Smooth muscle cell (in vitro differentiated cells): ENCODE data around the gene POU2F3. TPM values are rescaled to one million over a fixed set of nuclear protein-coding genes. Genes with fewer than 3 reads are reported as not detected.

Experiments used
- DNase-seq: peaks from one replicate; lab custom pipeline; 2025; ENCODE audit not compliant: unreplicated experiment; lab: John Stamatoyannopoulos, UW
- H2AFZ ChIP-seq: fragments of 200-600 bp; sonication (generic); 2 replicates; pipeline ENCODE4 v1.6.0; 2016; ENCODE audit warnings: antibody characterized with exemption, low read depth, mild to moderate bottlenecking
- H3F3A ChIP-seq: fragments of 200-600 bp; sonication (generic); 2 replicates; pipeline ENCODE4 v1.6.0; 2017; ENCODE audit warnings: antibody characterized with exemption, low read depth
- H3K27ac ChIP-seq: fragments of 200-600 bp; sonication (generic); 2 replicates; pipeline ENCODE4 v1.5.1; 2016; ENCODE audit warnings: low read depth, mild to moderate bottlenecking
- H3K27me3 ChIP-seq: fragments of 200-600 bp; sonication (generic); 2 replicates; pipeline ENCODE4 v1.6.1; 2016; ENCODE audit warnings: low read depth, mild to moderate bottlenecking
- H3K36me3 ChIP-seq: fragments of 200-600 bp; sonication (generic); 2 replicates; pipeline ENCODE4 v1.5.1; 2016; ENCODE audit warnings: low read depth
- H3K4me1 ChIP-seq: fragments of 200-600 bp; sonication (generic); 2 replicates; pipeline ENCODE4 v1.5.1; 2016; ENCODE audit warnings: low read depth
- H3K4me2 ChIP-seq: fragments of 200-600 bp; sonication (generic); 2 replicates; pipeline ENCODE4 v1.6.0; 2016; ENCODE audit warnings: mild to moderate bottlenecking
- H3K4me3 ChIP-seq: fragments of 200-600 bp; sonication (generic); 2 replicates; pipeline ENCODE4 v1.5.1; 2016; ENCODE audit warnings: mild to moderate bottlenecking
- H3K79me2 ChIP-seq: fragments of 200-600 bp; sonication (generic); 2 replicates; pipeline ENCODE4 v1.6.0; 2016; ENCODE audit warnings: low read depth, mild to moderate bottlenecking
- H3K9ac ChIP-seq: fragments of 200-600 bp; sonication (generic); 2 replicates; pipeline ENCODE4 v1.6.0; 2016; ENCODE audit warnings: low read depth
- H3K9me3 ChIP-seq: fragments of 200-600 bp; sonication (generic); replicated peaks from 2 replicates; pipeline ENCODE4 v1.5.1; 2016; ENCODE audit warnings: low read depth
- H4K20me1 ChIP-seq: fragments of 200-600 bp; sonication (generic); 2 replicates; pipeline ENCODE4 v1.6.0; 2016; ENCODE audit warnings: low read depth
- CTCF ChIP-seq: fragments of 200-600 bp; sonication (generic); IDR thresholded peaks from 2 replicates; pipeline ENCODE4 v1.5.1; 2017; ENCODE audit warnings: borderline replicate concordance, mild to moderate bottlenecking, antibody characterized with exemption; ENCODE audit not compliant: insufficient read depth, poor library complexity, severe bottlenecking
- WGBS: methylation state at CpG from one replicate; pipeline ENCODE4 v1.1.7; 2016; ENCODE audit warnings: low lambda C conversion rate; 5-methylcytosine and 5-hydroxymethylcytosine counted together
- polyA plus RNA-seq: library from polyadenylated mRNA; unstranded; fragments of >200 nt; fragmentation: Nextera tagmentation; extraction: Ambion mirVana; gene quantifications from 2 replicates; pipeline ENCODE4 v1.2.1, GENCODE V29; 2016
- total RNA-seq: library from RNA; depleted of rRNA; stranded (reverse); fragments of >200 nt; gene quantifications from 2 replicates; pipeline ENCODE4 v1.2.3, GENCODE V29; 2014

The POU2F3 gene
- total and polyA plus RNA-seq, 2 experiments from 2014 or later, result 2.8 TPM; not detected in 1

- Histone ChIP-seq H3K27me3 (no peaks in the 10 kb centered on the region), H3K36me3 (no peaks in the 10 kb centered on the region), H2AFZ (peak overlapping the region; percentile 69), H3K9ac (no peak overlapping the region), H4K20me1 (no peaks in the 10 kb centered on the region), H3F3A (no peaks in the 10 kb centered on the region), H3K27ac (peak overlapping the region; percentile 62), H3K9me3 (no peaks in the 10 kb centered on the region), H3K4me1 (peaks cover 28% of the 10 kb centered on the region), H3K4me3 (no peak overlapping the region), H3K79me2 (no peaks in the 10 kb centered on the region), H3K4me2 (peak overlapping the region; percentile 44)
- DNase-seq, result no peak
- no peak for TF ChIP-seq CTCF
- 14% methylated on average over 14 of the region's 14 CpGs for WGBS
Observed at GRCh38 chr11:120197251-120197891, 42.6 kb upstream of the POU2F3 start.

- 36% methylated on average over 4 of the region's 9 CpGs for WGBS
- Histone ChIP-seq H3K27ac (peak overlapping the region; percentile 62), H3K4me2 (peak overlapping the region; percentile 44), H4K20me1 (no peaks in the 10 kb centered on the region), H3K36me3 (no peaks in the 10 kb centered on the region), H3K9me3 (no peaks in the 10 kb centered on the region), H3K27me3 (no peaks in the 10 kb centered on the region), H3F3A (no peaks in the 10 kb centered on the region), H2AFZ (no peak overlapping the region), H3K9ac (no peak overlapping the region), H3K4me1 (peaks cover 28% of the 10 kb centered on the region), H3K4me3 (no peak overlapping the region), H3K79me2 (no peaks in the 10 kb centered on the region)
- no peak for DNase-seq
- no peak for TF ChIP-seq CTCF
Observed at GRCh38 chr11:120197977-120198376, 42.0 kb upstream of the POU2F3 start.

- Histone ChIP-seq H3K9me3 (no peaks in the 10 kb centered on the region), H3K27ac (no peak overlapping the region), H3K4me3 (no peak overlapping the region), H3K79me2 (no peaks in the 10 kb centered on the region), H2AFZ (no peak overlapping the region), H3F3A (no peaks in the 10 kb centered on the region), H3K9ac (no peak overlapping the region), H3K4me2 (peak overlapping the region; percentile 44), H3K27me3 (no peaks in the 10 kb centered on the region), H3K4me1 (peaks cover 28% of the 10 kb centered on the region), H3K36me3 (no peaks in the 10 kb centered on the region), H4K20me1 (no peaks in the 10 kb centered on the region)
- TF ChIP-seq CTCF, result no peak
- 56% methylated on average over 5 of the region's 5 CpGs for WGBS
- no peak for DNase-seq
Observed at GRCh38 chr11:120198403-120198786, 41.5 kb upstream of the POU2F3 start.
